ENCODE measurements around the gene PLCB1.

The PLCB1 gene

GRCh38 chr20:8756410-8756809, 624.3 kb downstream of the PLCB1 start:
- Histone ChIP-seq H3K9me3 (ENCODE audit: control insufficient read depth, insufficient read depth, low read length) (no peaks in the 10 kb centered on the region), H3K4me1 (ENCODE audit: insufficient read depth, low read length) (no peaks in the 10 kb centered on the region), H3K9ac (ENCODE audit: low read depth, low read length) (no peak overlapping the region), H3K36me3 (ENCODE audit: insufficient read depth, low read length) (no peaks in the 10 kb centered on the region)

GRCh38 chr20:8757146-8757545, 625.1 kb downstream of the PLCB1 start:
- Histone ChIP-seq H3K9ac (ENCODE audit: low read depth, low read length) (no peak overlapping the region), H3K36me3 (ENCODE audit: insufficient read depth, low read length) (no peaks in the 10 kb centered on the region), H3K9me3 (ENCODE audit: control insufficient read depth, insufficient read depth, low read length) (no peaks in the 10 kb centered on the region), H3K4me1 (ENCODE audit: insufficient read depth, low read length) (no peaks in the 10 kb centered on the region)

- H3K36me3 ChIP-seq (ENCODE audit: insufficient read depth, low read length), result no peaks in the 10 kb centered on the region
- H3K9me3 ChIP-seq (ENCODE audit: control insufficient read depth, insufficient read depth, low read length), result no peaks in the 10 kb centered on the region
- no peak overlapping the region for H3K9ac ChIP-seq (ENCODE audit: low read depth, low read length)
- H3K4me1 ChIP-seq (ENCODE audit: insufficient read depth, low read length), result no peaks in the 10 kb centered on the region
Observed at GRCh38 chr20:8764344-8764962, 632.4 kb downstream of the PLCB1 start.

- Histone ChIP-seq H3K4me1 (ENCODE audit: insufficient read depth, low read length) (no peaks in the 10 kb centered on the region), H3K9ac (ENCODE audit: low read depth, low read length) (no peak overlapping the region), H3K36me3 (ENCODE audit: insufficient read depth, low read length) (no peaks in the 10 kb centered on the region), H3K9me3 (ENCODE audit: control insufficient read depth, insufficient read depth, low read length) (no peaks in the 10 kb centered on the region)
Observed at GRCh38 chr20:8766868-8767390, 634.9 kb downstream of the PLCB1 start.

- Histone ChIP-seq H3K4me1 (ENCODE audit: insufficient read depth, low read length) (no peaks in the 10 kb centered on the region), H3K9ac (ENCODE audit: low read depth, low read length) (no peak overlapping the region), H3K9me3 (ENCODE audit: control insufficient read depth, insufficient read depth, low read length) (no peaks in the 10 kb centered on the region), H3K36me3 (ENCODE audit: insufficient read depth, low read length) (no peaks in the 10 kb centered on the region; the same call in 1 of the 2 replicates)
Observed at GRCh38 chr20:8774412-8774811, 642.3 kb downstream of the PLCB1 start.

GRCh38 chr20:8777911-8778310, 645.8 kb downstream of the PLCB1 start:
- Histone ChIP-seq H3K36me3 (ENCODE audit: insufficient read depth, low read length) (no peaks in the 10 kb centered on the region; the same call in 1 of the 2 replicates), H3K4me1 (ENCODE audit: insufficient read depth, low read length) (no peaks in the 10 kb centered on the region), H3K9me3 (ENCODE audit: control insufficient read depth, insufficient read depth, low read length) (no peaks in the 10 kb centered on the region), H3K9ac (ENCODE audit: low read depth, low read length) (no peak overlapping the region)

- H3K36me3 ChIP-seq (ENCODE audit: insufficient read depth, low read length), result no peaks in the 10 kb centered on the region; the same call in 1 of the 2 replicates
- H3K4me1 ChIP-seq (ENCODE audit: insufficient read depth, low read length), result no peaks in the 10 kb centered on the region
- no peaks in the 10 kb centered on the region for H3K9me3 ChIP-seq (ENCODE audit: control insufficient read depth, insufficient read depth, low read length)
- H3K9ac ChIP-seq (ENCODE audit: low read depth, low read length), result no peak overlapping the region
Observed at GRCh38 chr20:8778387-8778786, 646.3 kb downstream of the PLCB1 start.

- H3K36me3 ChIP-seq (ENCODE audit: insufficient read depth, low read length), result no peaks in the 10 kb centered on the region; the same call in 1 of the 2 replicates
- H3K9ac ChIP-seq (ENCODE audit: low read depth, low read length), result no peak overlapping the region
- no peaks in the 10 kb centered on the region for H3K9me3 ChIP-seq (ENCODE audit: control insufficient read depth, insufficient read depth, low read length)
- H3K4me1 ChIP-seq (ENCODE audit: insufficient read depth, low read length), result no peaks in the 10 kb centered on the region; the same call in 1 of the 2 replicates
Observed at GRCh38 chr20:8780915-8781314, 648.8 kb downstream of the PLCB1 start.

GRCh38 chr20:8782804-8783203, 650.7 kb downstream of the PLCB1 start:
- H3K9ac ChIP-seq (ENCODE audit: low read depth, low read length), result no peak overlapping the region
- no peaks in the 10 kb centered on the region; the same call in 1 of the 2 replicates for H3K36me3 ChIP-seq (ENCODE audit: insufficient read depth, low read length)
- no peaks in the 10 kb centered on the region; the same call in 1 of the 2 replicates for H3K4me1 ChIP-seq (ENCODE audit: insufficient read depth, low read length)
- no peaks in the 10 kb centered on the region for H3K9me3 ChIP-seq (ENCODE audit: control insufficient read depth, insufficient read depth, low read length)

- no peaks in the 10 kb centered on the region for H3K9me3 ChIP-seq (ENCODE audit: control insufficient read depth, insufficient read depth, low read length)
- no peaks in the 10 kb centered on the region; the same call in 1 of the 2 replicates for H3K4me1 ChIP-seq (ENCODE audit: insufficient read depth, low read length)
- H3K36me3 ChIP-seq (ENCODE audit: insufficient read depth, low read length), result no peaks in the 10 kb centered on the region; the same call in 1 of the 2 replicates
- no peak overlapping the region for H3K9ac ChIP-seq (ENCODE audit: low read depth, low read length)
Observed at GRCh38 chr20:8783734-8784133, 651.7 kb downstream of the PLCB1 start.

- Histone ChIP-seq H3K9me3 (ENCODE audit: control insufficient read depth, insufficient read depth, low read length) (no peaks in the 10 kb centered on the region), H3K4me1 (ENCODE audit: insufficient read depth, low read length) (no peaks in the 10 kb centered on the region; the same call in 1 of the 2 replicates), H3K36me3 (ENCODE audit: insufficient read depth, low read length) (no peaks in the 10 kb centered on the region), H3K9ac (ENCODE audit: low read depth, low read length) (no peak overlapping the region)
Observed at GRCh38 chr20:8786383-8786782, 654.3 kb downstream of the PLCB1 start.

GRCh38 chr20:8787090-8787489, 655.0 kb downstream of the PLCB1 start:
- H3K9me3 ChIP-seq (ENCODE audit: control insufficient read depth, insufficient read depth, low read length), result no peaks in the 10 kb centered on the region
- no peak overlapping the region for H3K9ac ChIP-seq (ENCODE audit: low read depth, low read length)
- H3K4me1 ChIP-seq (ENCODE audit: insufficient read depth, low read length), result no peaks in the 10 kb centered on the region; the same call in 1 of the 2 replicates
- no peaks in the 10 kb centered on the region for H3K36me3 ChIP-seq (ENCODE audit: insufficient read depth, low read length)

- H3K9ac ChIP-seq (ENCODE audit: low read depth, low read length), result no peak overlapping the region
- H3K36me3 ChIP-seq (ENCODE audit: insufficient read depth, low read length), result no peaks in the 10 kb centered on the region
- H3K4me1 ChIP-seq (ENCODE audit: insufficient read depth, low read length), result no peaks in the 10 kb centered on the region; the same call in 1 of the 2 replicates
- no peaks in the 10 kb centered on the region for H3K9me3 ChIP-seq (ENCODE audit: control insufficient read depth, insufficient read depth, low read length)
Observed at GRCh38 chr20:8788275-8788674, 656.2 kb downstream of the PLCB1 start.

- Histone ChIP-seq H3K4me1 (ENCODE audit: insufficient read depth, low read length) (no peaks in the 10 kb centered on the region; the same call in 1 of the 2 replicates), H3K36me3 (ENCODE audit: insufficient read depth, low read length) (no peaks in the 10 kb centered on the region), H3K9ac (ENCODE audit: low read depth, low read length) (no peak overlapping the region), H3K9me3 (ENCODE audit: control insufficient read depth, insufficient read depth, low read length) (no peaks in the 10 kb centered on the region)
Observed at GRCh38 chr20:8788831-8789230, 656.8 kb downstream of the PLCB1 start.

- Histone ChIP-seq H3K36me3 (ENCODE audit: insufficient read depth, low read length) (no peaks in the 10 kb centered on the region), H3K9ac (ENCODE audit: low read depth, low read length) (no peak overlapping the region), H3K4me1 (ENCODE audit: insufficient read depth, low read length) (no peaks in the 10 kb centered on the region), H3K9me3 (ENCODE audit: control insufficient read depth, insufficient read depth, low read length) (no peaks in the 10 kb centered on the region)
Observed at GRCh38 chr20:8790442-8791074, 658.5 kb downstream of the PLCB1 start.

Measured in ES-I3 (cell line).